ENCODE measurements around the gene GPC4. TPM values are rescaled to one million over a fixed set of nuclear protein-coding genes. Genes with fewer than 3 reads are reported as not detected.

GPC4 gene
- total and polyA plus RNA-seq, 7 donors = 7.3 to 22.0 (median 12.3) TPM

DNA sequence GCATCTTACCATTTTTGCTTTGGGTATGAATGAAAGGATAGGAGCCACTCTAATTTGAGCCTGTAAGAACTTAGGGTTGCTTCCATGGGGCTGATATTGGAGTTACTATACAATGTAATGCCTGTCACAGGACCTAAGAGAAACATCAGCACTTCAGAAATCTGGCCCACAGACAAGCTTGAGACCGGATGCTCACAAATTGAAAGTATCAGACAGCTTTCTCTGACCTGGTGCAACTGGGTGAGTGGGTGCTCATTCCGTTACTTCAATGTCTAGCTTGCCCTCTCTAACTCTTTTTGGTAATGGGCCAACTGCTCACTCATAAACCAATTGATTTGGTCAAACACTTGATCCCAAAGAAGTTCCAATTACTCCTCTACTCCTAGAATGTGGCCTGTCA is 62.1 kb downstream of the GPC4 start:
- Histone ChIP-seq H3K4me1 (peaks cover under 1% of the 10 kb centered on the region), H3K9me3 (no peaks in the 10 kb centered on the region), H3K36me3 (ENCODE audit: insufficient read depth in 1 of 2, low read depth in 1 of 2) (no peaks in the 10 kb centered on the region), H3K27me3 (ENCODE audit: insufficient read depth in 3 of 3, low read length in 2 of 3) (no peaks in the 10 kb centered on the region), H3K27ac (no peak overlapping the region), H3K4me3 (no peak overlapping the region)
- intact Hi-C loops (cut with DNase I) = no loop called here
- DNase-seq (no peak), ATAC-seq (no peak)
- TF ChIP-seq, protein P1, sequence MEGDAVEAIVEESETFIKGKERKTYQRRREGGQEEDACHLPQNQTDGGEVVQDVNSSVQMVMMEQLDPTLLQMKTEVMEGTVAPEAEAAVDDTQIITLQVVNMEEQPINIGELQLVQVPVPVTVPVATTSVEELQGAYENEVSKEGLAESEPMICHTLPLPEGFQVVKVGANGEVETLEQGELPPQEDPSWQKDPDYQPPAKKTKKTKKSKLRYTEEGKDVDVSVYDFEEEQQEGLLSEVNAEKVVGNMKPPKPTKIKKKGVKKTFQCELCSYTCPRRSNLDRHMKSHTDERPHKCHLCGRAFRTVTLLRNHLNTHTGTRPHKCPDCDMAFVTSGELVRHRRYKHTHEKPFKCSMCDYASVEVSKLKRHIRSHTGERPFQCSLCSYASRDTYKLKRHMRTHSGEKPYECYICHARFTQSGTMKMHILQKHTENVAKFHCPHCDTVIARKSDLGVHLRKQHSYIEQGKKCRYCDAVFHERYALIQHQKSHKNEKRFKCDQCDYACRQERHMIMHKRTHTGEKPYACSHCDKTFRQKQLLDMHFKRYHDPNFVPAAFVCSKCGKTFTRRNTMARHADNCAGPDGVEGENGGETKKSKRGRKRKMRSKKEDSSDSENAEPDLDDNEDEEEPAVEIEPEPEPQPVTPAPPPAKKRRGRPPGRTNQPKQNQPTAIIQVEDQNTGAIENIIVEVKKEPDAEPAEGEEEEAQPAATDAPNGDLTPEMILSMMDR (IDR thresholded peaks at IDR 0.05) = no peak
- WGBS, 3 donors = 75 to 100% (median 91%) methylated on average over 2 of the region's 2 CpGs

DNA sequence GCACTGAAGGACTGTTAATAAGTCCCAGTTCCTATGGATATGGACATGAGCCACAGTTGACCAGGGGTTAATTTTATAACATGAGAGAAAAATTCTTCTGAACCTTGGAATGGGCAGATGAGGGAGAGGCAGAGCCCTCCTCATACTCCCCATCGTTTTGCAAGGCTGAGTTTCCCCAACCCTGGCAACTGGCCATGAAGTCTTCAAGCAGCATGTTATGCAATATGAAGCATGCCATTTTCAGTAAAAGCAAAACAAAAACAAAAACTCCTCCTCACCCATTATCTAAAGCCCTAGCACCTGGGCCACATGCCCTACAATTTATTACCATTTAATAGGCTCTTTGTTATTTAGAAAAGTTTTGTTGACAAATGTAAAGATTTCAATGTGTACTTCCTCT is 64.5 kb downstream of the GPC4 start:
- H3K4me3 ChIP-seq = no peak overlapping the region
- H3K27ac ChIP-seq = no peak overlapping the region
- TF ChIP-seq, protein P1 (IDR thresholded peaks at IDR 0.05) = no peak
- ATAC-seq = no peak
- intact Hi-C loops (cut with DNase I) = no loop called here
- H3K9me3 ChIP-seq = no peaks in the 10 kb centered on the region
- no peaks in the 10 kb centered on the region for H3K27me3 ChIP-seq (ENCODE audit: insufficient read depth in 3 of 3, low read length in 2 of 3)
- peak; percentile 34 to 64 for DNase-seq
- H3K4me1 ChIP-seq = peaks cover 3% of the 10 kb centered on the region
- no peaks in the 10 kb centered on the region for H3K36me3 ChIP-seq (ENCODE audit: insufficient read depth in 1 of 2, low read depth in 1 of 2)
- 0 to 5% (median 0%) methylated on average over 1 of the region's 1 CpG for whole genome bisulfite sequencing, 3 donors

DNA sequence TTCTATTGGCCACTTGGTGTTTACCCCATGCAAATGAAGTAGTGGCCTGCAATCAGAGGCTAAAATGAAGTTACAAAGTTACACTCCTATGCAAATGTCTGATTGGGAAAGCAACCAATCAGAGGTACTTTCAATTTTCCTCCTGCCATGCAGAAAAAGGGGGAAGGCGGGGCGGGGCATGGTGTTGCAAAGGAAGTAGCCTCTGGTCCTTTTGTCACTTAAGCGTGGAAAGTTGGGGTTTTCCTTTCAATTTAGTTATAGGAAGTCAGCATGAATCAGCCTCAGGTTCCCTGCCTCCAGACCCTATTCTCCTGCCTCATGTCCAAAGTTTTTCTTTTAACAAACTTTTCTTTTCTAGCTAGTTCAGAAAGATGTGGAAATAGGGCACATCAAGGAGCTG is 69.3 kb downstream of the GPC4 start:
- Histone ChIP-seq H3K27me3 (ENCODE audit: insufficient read depth in 3 of 3, low read length in 2 of 3) (peaks cover 0 to 3% (median 0%) of the 10 kb centered on the region in 3 donors), H3K4me3 (no peak overlapping the region), H3K36me3 (ENCODE audit: insufficient read depth in 1 of 2, low read depth in 1 of 2) (no peaks in the 10 kb centered on the region), H3K9me3 (no peaks in the 10 kb centered on the region), H3K4me1 (peaks cover 3% of the 10 kb centered on the region), H3K27ac (no peak overlapping the region)
- ATAC-seq = no peak
- intact Hi-C loops (cut with DNase I) = no loop called here
- TF ChIP-seq, protein P1 (IDR thresholded peaks at IDR 0.05) = no peak
- DNase-seq = no peak
- WGBS, 3 donors = 78 to 93% (median 89%) methylated on average over 3 of the region's 3 CpGs

GRCh38 chrX:133339566-133339965 is 75.7 kb downstream of the GPC4 start:
- Histone ChIP-seq H3K4me3 (no peak overlapping the region), H3K27me3 (ENCODE audit: insufficient read depth in 3 of 3, low read length in 2 of 3) (peaks cover 0 to 1% (median 0%) of the 10 kb centered on the region in 3 donors), H3K9me3 (no peaks in the 10 kb centered on the region), H3K27ac (no peak overlapping the region), H3K36me3 (ENCODE audit: insufficient read depth in 1 of 2, low read depth in 1 of 2) (no peaks in the 10 kb centered on the region), H3K4me1 (no peaks in the 10 kb centered on the region)
- DNase-seq = no peak
- 55 to 65% (median 63%) methylated on average over 2 of the region's 2 CpGs for WGBS, 3 donors
- TF ChIP-seq, protein P1 (IDR thresholded peaks at IDR 0.05) = no peak
- intact Hi-C loops (cut with DNase I) = loop anchor here in 1 of 2 donors (5.0 kb wide), 1 partner anchor 333 kb away; no protein-coding TSS in a partner anchor
- no peak for ATAC-seq

DNA sequence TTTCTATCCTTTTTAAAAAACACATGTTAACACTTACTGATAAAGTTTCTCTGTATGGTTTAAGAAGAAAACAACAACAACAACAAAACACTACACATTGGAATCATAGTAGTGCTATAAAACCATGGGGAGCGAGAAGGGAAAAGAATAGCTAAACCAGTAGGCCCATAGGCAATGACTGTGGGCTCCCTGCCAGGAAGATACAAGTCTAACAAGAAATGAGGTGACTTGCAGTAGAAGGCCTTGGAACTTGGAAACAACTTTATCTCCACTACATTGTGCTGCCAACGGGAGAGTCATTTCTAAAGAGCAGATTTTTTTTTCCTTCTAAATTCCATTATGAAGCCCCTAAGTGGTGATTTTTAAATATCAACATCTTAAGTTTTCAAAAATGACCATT is 78.0 kb downstream of the GPC4 start:
- Histone ChIP-seq H3K9me3 (no peaks in the 10 kb centered on the region), H3K27me3 (ENCODE audit: insufficient read depth in 3 of 3, low read length in 2 of 3) (no peaks in the 10 kb centered on the region), H3K27ac (no peak overlapping the region), H3K4me1 (no peaks in the 10 kb centered on the region), H3K36me3 (ENCODE audit: insufficient read depth in 1 of 2, low read depth in 1 of 2) (no peaks in the 10 kb centered on the region), H3K4me3 (no peak overlapping the region)
- 50 to 80% (median 57%) methylated on average over 2 of the region's 2 CpGs for WGBS, 3 donors
- DNase-seq (no peak), ATAC-seq (no peak)
- TF ChIP-seq, protein P1 (IDR thresholded peaks at IDR 0.05) = no peak
- intact Hi-C loops (cut with DNase I) = loop anchor here in 1 of 2 donors (5.0 kb wide), 1 partner anchor 335 kb away; no protein-coding TSS in a partner anchor

Measured in psoas muscle (tissue), 8 donors.